SHP77 (cell line): Measurements from ENCODE around the gene CDK11B.
"Not testable (repeated sequence)": the region's sequence is repeated elsewhere in the genome, so short reads cannot be mapped to it uniquely, and the experiment has no call there.

Source experiments
- DNase-seq, 2 experiments: peaks; one replicate each; lab custom pipeline; 2025; lab: John Stamatoyannopoulos, UW

Gene CDK11B

GRCh38 chr1:1683104-1683905 is 24.5 kb upstream of the CDK11B start:
- no peak for DNase-seq

GRCh38 chr1:1680912-1681273 is 22.1 kb upstream of the CDK11B start:
- DNase-seq = no peak

- no peak for DNase-seq
Measured at GRCh38 chr1:1680031-1680911, 21.5 kb upstream of the CDK11B start.

- DNase-seq = no peak
Measured at GRCh38 chr1:1678581-1679380, 20.0 kb upstream of the CDK11B start.

- DNase-seq = no peak
Measured at GRCh38 chr1:1677718-1678580, 19.1 kb upstream of the CDK11B start.

GRCh38 chr1:1676087-1676486 is 17.3 kb upstream of the CDK11B start:
- not testable (repeated sequence) for DNase-seq

GRCh38 chr1:1675218-1675617 is 16.4 kb upstream of the CDK11B start:
- not testable (repeated sequence) for DNase-seq

GRCh38 chr1:1674806-1675205 is 16.0 kb upstream of the CDK11B start:
- not testable (repeated sequence) for DNase-seq

- no peak for DNase-seq
Measured at GRCh38 chr1:1672181-1672965, 13.6 kb upstream of the CDK11B start.

- no peak for DNase-seq
Measured at GRCh38 chr1:1671365-1672119, 12.7 kb upstream of the CDK11B start.

GRCh38 chr1:1670866-1671265 is 12.1 kb upstream of the CDK11B start:
- DNase-seq = no peak

GRCh38 chr1:1669468-1670440 is 10.9 kb upstream of the CDK11B start:
- DNase-seq = no peak

- no peak for DNase-seq
Measured at GRCh38 chr1:1666526-1666925, 7.7 kb upstream of the CDK11B start.

GRCh38 chr1:1665815-1666251 is 7.0 kb upstream of the CDK11B start:
- peak in 1 of 2 experiments; percentile 5 for DNase-seq

GRCh38 chr1:1664941-1665814 is 6.4 kb upstream of the CDK11B start:
- no peak for DNase-seq

GRCh38 chr1:1664318-1664717 is 5.5 kb upstream of the CDK11B start:
- not testable (repeated sequence) for DNase-seq

- not testable (repeated sequence) for DNase-seq
Measured at GRCh38 chr1:1662830-1663560, 4.2 kb upstream of the CDK11B start.
